CD4-positive, alpha-beta T cell (primary cell): ENCODE results near the gene KLF13. TPM values are rescaled to one million over a fixed set of nuclear protein-coding genes. Genes with fewer than 3 reads are reported as not detected.

Experiments used
- ATAC-seq: fragments of 200-7000 bp; cut with Tn5 transposase; one replicate; pipeline ENCODE4 v1.10.0; 2022; ENCODE audit warnings: mild to moderate bottlenecking; ENCODE audit not compliant: poor library complexity
- CTCF ChIA-PET: fragments of 350-600 bp; sonication (Branson Sonifier 250); formaldehyde crosslinking; loops from one replicate; lab custom pipeline; 2021; ENCODE audit warnings: antibody characterized with exemption, inconsistent platforms; lab: Charles Lee
- POLR2A ChIA-PET: fragments of 350-600 bp; sonication (Branson Sonifier 250); formaldehyde crosslinking; loops from one replicate; lab custom pipeline; 2021; ENCODE audit warnings: antibody characterized with exemption, inconsistent platforms; lab: Charles Lee
- DNase-seq, 14 experiments: peaks; one replicate each; pipeline ENCODE4 v3.0.0-alpha.2; 2013 to 2020; ENCODE audit warnings: mixed read lengths in 2 of 14
- H3K27ac ChIP-seq, 2 donors: one replicate each; pipeline versions ENCODE4 v1.5.1 to v1.7.0; 2013; ENCODE audit warnings: low read length in 2 of 2, low read depth in 1 of 2, mild to moderate bottlenecking in 1 of 2
- H3K27me3 ChIP-seq, 2 experiments: 1 replicate in 1 of 2; 2 replicates in 1 of 2; pipeline versions ENCODE4 v1.6.1 to v1.7.0; 2013; ENCODE audit warnings: low read length in 2 of 2, control low read depth in 1 of 2, mild to moderate bottlenecking in 1 of 2, moderate library complexity in 1 of 2; ENCODE audit not compliant: insufficient read depth in 2 of 2, control insufficient read depth in 1 of 2
- H3K36me3 ChIP-seq: one replicate; pipeline ENCODE4 v1.6.1; 2013; ENCODE audit warnings: low read length, control low read depth; ENCODE audit not compliant: insufficient read depth
- H3K4me1 ChIP-seq: one replicate; pipeline ENCODE4 v1.6.1; 2013; ENCODE audit warnings: low read length, control low read depth; ENCODE audit not compliant: insufficient read depth
- H3K4me3 ChIP-seq: one replicate; pipeline ENCODE4 v1.5.1; 2013; ENCODE audit warnings: mild to moderate bottlenecking, low read length, moderate library complexity
- H3K9me3 ChIP-seq, 2 experiments: 1 replicate in 1 of 2; 2 replicates in 1 of 2; pipeline versions ENCODE4 v1.6.1 to v1.7.0; 2013; ENCODE audit warnings: low read length in 2 of 2, mild to moderate bottlenecking in 2 of 2, control low read depth in 1 of 2, moderate library complexity in 1 of 2; ENCODE audit not compliant: control insufficient read depth in 1 of 2, insufficient read depth in 1 of 2
- H3K27ac Mint-ChIP-seq: one replicate; pipeline ENCODE4 v1.8.0; 2020; ENCODE audit warnings: mixed read lengths
- H3K27me3 Mint-ChIP-seq: one replicate; pipeline ENCODE4 v1.8.0; 2021; ENCODE audit warnings: mixed read lengths
- H3K36me3 Mint-ChIP-seq: one replicate; pipeline ENCODE4 v1.8.0; 2021; ENCODE audit warnings: low read depth, mixed read lengths
- H3K4me1 Mint-ChIP-seq: one replicate; pipeline ENCODE4 v1.8.0; 2021; ENCODE audit warnings: low read depth, mixed read lengths
- H3K4me3 Mint-ChIP-seq: one replicate; pipeline ENCODE4 v1.8.0; 2020; ENCODE audit warnings: mild to moderate bottlenecking, mixed read lengths
- H3K9me3 Mint-ChIP-seq: one replicate; pipeline ENCODE4 v1.8.0; 2020; ENCODE audit warnings: mixed read lengths
- CTCF ChIP-seq: fragments of 200-600 bp; IDR thresholded peaks from one replicate; pipeline ENCODE4 v1.8.0; 2022; ENCODE audit warnings: antibody characterized with exemption, mild to moderate bottlenecking
- intact Hi-C, 2 experiments: fragments of 100-400 bp; cut with DNase I in 1 of 2; cut with micrococcal nuclease in 1 of 2; formaldehyde crosslinking; loops; one replicate each; pipeline versions ENCODE4 v1.15.1 to v1.9.0; 2023 to 2025; cut with DNase I, micrococcal nuclease
- total RNA-seq, 174 experiments: library from RNA in 2 of 174; stranded (reverse) in 2 of 174; gene quantifications; one replicate each; pipeline ENCODE4 v1.2.3 and lab custom pipeline; 2021 to 2026

Gene KLF13
- total RNA-seq, 2 experiments from 2014 or later: 284 to 308 TPM

DNA sequence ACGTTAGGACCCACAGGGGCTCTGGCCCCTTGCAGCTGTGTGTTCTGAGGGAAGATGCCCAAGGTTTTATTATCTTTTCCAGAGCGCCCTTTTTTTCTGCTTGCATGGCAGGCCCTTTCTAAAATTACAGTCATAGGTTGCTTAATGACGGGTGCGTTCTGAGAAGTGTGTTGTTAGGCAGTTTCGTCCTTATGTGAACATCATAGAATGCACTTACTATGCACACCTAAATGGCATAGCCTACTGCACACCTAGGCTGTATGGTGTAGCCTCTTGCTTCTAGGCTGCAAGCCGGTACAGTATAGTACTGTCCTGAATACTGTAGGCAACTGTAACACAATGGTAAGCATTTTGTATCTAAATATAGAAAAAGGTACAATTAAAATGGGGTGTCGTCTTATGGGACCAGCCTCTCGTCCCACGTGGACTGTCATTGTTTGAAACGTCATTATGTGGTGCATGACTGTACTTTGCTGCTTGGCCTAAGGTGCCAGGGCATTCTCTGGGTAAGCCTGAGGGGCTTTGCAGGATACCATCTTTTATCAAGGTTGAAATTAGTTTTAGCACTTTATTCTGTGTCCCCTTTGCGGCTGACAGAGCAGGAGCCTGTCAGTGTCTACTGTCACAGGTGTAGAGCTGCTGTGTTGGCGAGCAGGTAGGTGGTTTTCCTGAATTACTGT, 10.9 kb downstream of the KLF13 start:
- ChIA-PET POLR2A (interaction anchor here (0.7 to 2.1 kb wide), 8 partner anchors 9 to 73 kb away, joined by 3 to 20 read pairs (median 5); partner anchors contain the start of gene KLF13), CTCF (interaction anchor here (1.9 kb wide), 1 partner anchor 151 kb away, joined by 5 read pairs; no protein-coding TSS in a partner anchor)
- peak overlapping the region; percentile 68 to 86 for H3K27ac ChIP-seq
- DNase-seq: no peak
- no peaks in the 10 kb centered on the region for H3K27me3 ChIP-seq
- no peak for TF ChIP-seq CTCF
- Mint-ChIP-seq H3K27ac (peak overlapping the region; percentile 80), H3K27me3 (no peaks in the 10 kb centered on the region), H3K4me1 (peaks cover 98% of the 10 kb centered on the region), H3K36me3 (peaks cover 55% of the 10 kb centered on the region), H3K4me3 (peak overlapping the region; percentile 17), H3K9me3 (no peaks in the 10 kb centered on the region)
- intact Hi-C loops: no loop called here
- H3K4me3 ChIP-seq: no peak overlapping the region
- ATAC-seq: no peak
- no peaks in the 10 kb centered on the region for H3K9me3 ChIP-seq
- H3K4me1 ChIP-seq: peaks cover 99% of the 10 kb centered on the region
- H3K36me3 ChIP-seq: peaks cover 25% of the 10 kb centered on the region

- peak overlapping the region; percentile 68 to 86 for H3K27ac ChIP-seq
- intact Hi-C loops: no loop called here
- no peak for TF ChIP-seq CTCF
- ChIA-PET CTCF (interaction anchor here (1.9 kb wide), 1 partner anchor 150 kb away, joined by 5 read pairs; no protein-coding TSS in a partner anchor), POLR2A (interaction anchor here (0.8 to 2.1 kb wide), 11 partner anchors 9 to 150 kb away, joined by 3 to 20 read pairs (median 3); partner anchors contain the start of gene KLF13)
- DNase-seq: no peak
- peaks cover 99% of the 10 kb centered on the region for H3K4me1 ChIP-seq
- H3K9me3 Mint-ChIP-seq: no peaks in the 10 kb centered on the region
- peaks cover 25% of the 10 kb centered on the region for H3K36me3 ChIP-seq
- ATAC-seq: no peak
- H3K4me3 Mint-ChIP-seq: peak overlapping the region; percentile 37
- no peaks in the 10 kb centered on the region for H3K9me3 ChIP-seq
- peaks cover 98% of the 10 kb centered on the region for H3K4me1 Mint-ChIP-seq
- H3K27me3 ChIP-seq: no peaks in the 10 kb centered on the region
- H3K27me3 Mint-ChIP-seq: no peaks in the 10 kb centered on the region
- H3K36me3 Mint-ChIP-seq: peaks cover 55% of the 10 kb centered on the region
- peak overlapping the region; percentile 80 for H3K27ac Mint-ChIP-seq
- no peak overlapping the region for H3K4me3 ChIP-seq
These were observed 11.8 kb downstream of the KLF13 start for GRCh38 chr15:31338318-31338878.

GRCh38 chr15:31338879-31339557, 12.4 kb downstream of the KLF13 start:
- Histone ChIP-seq H3K27me3 (no peaks in the 10 kb centered on the region), H3K27ac (peak overlapping the region; percentile 68 to 86), H3K9me3 (no peaks in the 10 kb centered on the region), H3K4me1 (peaks cover 100% of the 10 kb centered on the region), H3K36me3 (peaks cover 25% of the 10 kb centered on the region), H3K4me3 (no peak overlapping the region)
- ChIA-PET CTCF (interaction anchor here (1.3 kb wide), 1 partner anchor 27 kb away, joined by 3 read pairs; no protein-coding TSS in a partner anchor), POLR2A (interaction anchor here (0.8 to 2.1 kb wide), 8 partner anchors 8 to 150 kb away, joined by 3 to 20 read pairs (median 5); partner anchors contain the start of gene KLF13)
- H3K4me3 Mint-ChIP-seq: peak overlapping the region; percentile 56
- DNase-seq (peak in 4 of 14 experiments; percentile 38 to 66 (median 54)), ATAC-seq (no peak)
- no peaks in the 10 kb centered on the region for H3K9me3 Mint-ChIP-seq
- no peaks in the 10 kb centered on the region for H3K27me3 Mint-ChIP-seq
- H3K4me1 Mint-ChIP-seq: peaks cover 98% of the 10 kb centered on the region
- H3K27ac Mint-ChIP-seq: peak overlapping the region; percentile 80
- intact Hi-C loops: no loop called here
- no peak for TF ChIP-seq CTCF
- peaks cover 55% of the 10 kb centered on the region for H3K36me3 Mint-ChIP-seq
